ENCODE results near the gene ARL4D. TPM values are rescaled to one million over a fixed set of nuclear protein-coding genes. Genes with fewer than 3 reads are reported as not detected.

ARL4D gene
- total and polyA plus RNA-seq, 11 donors, result 2.2 to 16.2 (median 4.2) TPM

DNA sequence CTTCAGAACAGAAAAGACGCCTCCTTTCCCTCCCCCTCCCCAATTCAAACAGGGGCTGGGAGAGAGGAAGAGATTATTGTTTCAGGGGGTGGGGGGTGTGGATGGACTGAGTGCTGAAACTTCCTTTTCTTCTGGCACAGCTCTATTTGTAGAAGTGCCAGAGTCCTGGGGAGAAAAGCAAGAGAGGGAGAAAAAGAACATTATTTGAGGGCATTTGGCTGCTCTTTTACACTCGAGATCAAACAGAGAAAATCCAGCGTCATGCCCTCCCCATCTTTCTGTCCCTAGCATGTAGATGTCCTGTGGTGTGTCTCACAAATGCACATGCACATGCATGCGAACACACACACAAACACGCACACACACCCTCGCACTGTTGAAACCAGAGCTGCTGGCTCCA lies 13.0 kb downstream of the ARL4D start:
- H3K9me3 ChIP-seq, result no peaks in the 10 kb centered on the region
- H3K27me3 ChIP-seq, result no peaks in the 10 kb centered on the region
- ATAC-seq (peak in 1 of 4 donors; percentile 9), DNase-seq (no peak)
- TF ChIP-seq, protein P1, sequence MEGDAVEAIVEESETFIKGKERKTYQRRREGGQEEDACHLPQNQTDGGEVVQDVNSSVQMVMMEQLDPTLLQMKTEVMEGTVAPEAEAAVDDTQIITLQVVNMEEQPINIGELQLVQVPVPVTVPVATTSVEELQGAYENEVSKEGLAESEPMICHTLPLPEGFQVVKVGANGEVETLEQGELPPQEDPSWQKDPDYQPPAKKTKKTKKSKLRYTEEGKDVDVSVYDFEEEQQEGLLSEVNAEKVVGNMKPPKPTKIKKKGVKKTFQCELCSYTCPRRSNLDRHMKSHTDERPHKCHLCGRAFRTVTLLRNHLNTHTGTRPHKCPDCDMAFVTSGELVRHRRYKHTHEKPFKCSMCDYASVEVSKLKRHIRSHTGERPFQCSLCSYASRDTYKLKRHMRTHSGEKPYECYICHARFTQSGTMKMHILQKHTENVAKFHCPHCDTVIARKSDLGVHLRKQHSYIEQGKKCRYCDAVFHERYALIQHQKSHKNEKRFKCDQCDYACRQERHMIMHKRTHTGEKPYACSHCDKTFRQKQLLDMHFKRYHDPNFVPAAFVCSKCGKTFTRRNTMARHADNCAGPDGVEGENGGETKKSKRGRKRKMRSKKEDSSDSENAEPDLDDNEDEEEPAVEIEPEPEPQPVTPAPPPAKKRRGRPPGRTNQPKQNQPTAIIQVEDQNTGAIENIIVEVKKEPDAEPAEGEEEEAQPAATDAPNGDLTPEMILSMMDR (IDR thresholded peaks at IDR 0.05), result no peak
- no peak for TF ChIP-seq POLR2A (IDR thresholded peaks at IDR 0.05)
- peaks cover 0 to 29% (median 12%) of the 10 kb centered on the region in 12 donors for H3K4me1 ChIP-seq
- peak overlapping the region in 3 of 12 donors; percentile 10 to 36 (median 17) for H3K27ac ChIP-seq
- intact Hi-C loops (cut with DNase I), result no loop called here
- no peaks in the 10 kb centered on the region for H3K36me3 ChIP-seq
- H3K4me3 ChIP-seq, result no peak overlapping the region
- 57 to 68% (median 60%) methylated on average over 6 of the region's 6 CpGs for WGBS, 4 donors

DNA sequence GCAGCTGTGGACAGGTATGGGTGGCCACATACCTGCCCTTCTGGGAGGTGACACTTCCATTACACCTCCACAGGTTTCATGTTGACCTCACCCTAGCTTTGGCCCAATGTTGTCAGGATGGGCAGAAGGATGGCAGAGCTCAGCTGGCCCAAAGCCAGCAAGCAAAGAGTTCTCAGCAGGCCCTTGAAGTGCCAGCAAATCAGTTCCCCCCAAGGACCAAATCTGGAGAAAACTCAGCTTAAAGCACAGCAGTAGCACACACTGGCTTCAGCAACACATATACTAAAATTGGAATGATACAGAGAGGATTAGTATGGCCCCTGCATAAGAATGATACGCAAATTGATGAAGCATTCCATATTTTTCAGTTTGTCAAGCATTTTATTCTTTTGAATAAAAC lies 13.4 kb downstream of the ARL4D start:
- WGBS, 4 donors, result 91 to 100% (median 94%) methylated on average over 1 of the region's 1 CpG
- ATAC-seq (no peak), DNase-seq (no peak)

DNA sequence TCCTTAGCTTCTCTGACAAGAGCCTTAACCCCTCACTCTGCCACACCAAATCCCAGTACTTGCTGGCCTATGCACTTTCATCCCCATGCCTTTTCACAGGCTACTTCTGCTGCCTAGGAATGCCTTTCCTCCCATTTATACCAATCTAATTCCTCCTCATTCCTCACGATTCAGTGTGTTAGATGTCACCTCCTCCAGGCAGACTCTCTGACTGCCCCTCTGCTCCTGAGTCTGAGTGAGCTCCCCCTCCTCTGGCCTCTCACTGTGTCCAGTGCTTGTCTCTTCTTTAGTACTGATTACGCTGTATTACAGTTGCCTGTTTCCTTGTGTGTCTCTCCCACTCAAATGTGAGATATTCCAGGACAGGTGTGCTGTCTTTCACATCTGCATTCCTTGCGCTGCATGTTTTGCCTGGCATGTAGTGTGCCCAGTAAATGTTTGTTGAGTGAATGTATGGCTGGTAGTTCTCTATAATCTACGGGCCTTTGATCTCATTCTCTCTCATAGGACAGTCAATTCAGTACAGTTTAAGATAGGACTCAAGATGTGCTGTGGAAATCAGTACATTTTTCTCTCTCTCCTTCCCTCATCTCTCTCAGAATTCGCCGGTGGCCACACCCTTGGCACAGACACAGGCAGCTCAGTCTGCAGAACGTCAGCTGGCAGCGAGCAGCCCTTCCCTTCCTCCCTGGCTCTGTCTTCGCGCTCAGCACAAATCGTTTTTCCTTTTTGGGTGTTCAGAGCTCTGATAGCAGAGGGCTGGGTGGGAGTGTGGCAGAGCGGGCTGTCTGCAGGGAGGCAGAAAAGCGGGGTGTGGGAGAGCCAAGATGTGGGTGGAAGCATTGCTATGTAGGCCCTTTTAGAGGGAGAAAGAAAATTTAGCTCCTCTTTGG lies 18.5 kb downstream of the ARL4D start:
- peak; percentile 61 to 83 (median 74) for DNase-seq
- no peak for TF ChIP-seq POLR2A (IDR thresholded peaks at IDR 0.05)
- TF ChIP-seq, protein P1 (IDR thresholded peaks at IDR 0.05), result no peak
- intact Hi-C loops (cut with DNase I), result loop anchor here in 3 of 10 donors (5.0 kb wide), 2 partner anchors 40 to 50 kb away; no protein-coding TSS in a partner anchor
- H3K27ac ChIP-seq, result peak overlapping the region in 10 of 12 donors; percentile 0 to 86 (median 32)
- ATAC-seq, result peak; percentile 52 to 92 (median 86)
- peaks cover 0 to 31% (median 17%) of the 10 kb centered on the region in 12 donors for H3K4me1 ChIP-seq
- no peaks in the 10 kb centered on the region for H3K27me3 ChIP-seq
- H3K9me3 ChIP-seq, result no peaks in the 10 kb centered on the region
- 22 to 29% (median 24%) methylated on average over 13 of the region's 13 CpGs for WGBS, 4 donors
- H3K36me3 ChIP-seq, result no peaks in the 10 kb centered on the region
- peak overlapping the region in 1 of 12 donors; percentile 1 for H3K4me3 ChIP-seq

More for the DNA sequence above, 13.4 kb downstream of the ARL4D start:
- Histone ChIP-seq H3K9me3 (no peaks in the 10 kb centered on the region), H3K4me3 (no peak overlapping the region), H3K27ac (peak overlapping the region in 2 of 12 donors; percentile 10 to 36), H3K4me1 (peaks cover 0 to 33% (median 16%) of the 10 kb centered on the region in 12 donors), H3K27me3 (no peaks in the 10 kb centered on the region), H3K36me3 (no peaks in the 10 kb centered on the region)
- no peak for TF ChIP-seq POLR2A (IDR thresholded peaks at IDR 0.05)
- TF ChIP-seq, protein P1 (IDR thresholded peaks at IDR 0.05), result no peak
- intact Hi-C loops (cut with DNase I), result no loop called here

Measured in heart left ventricle (tissue), 16 donors.